ENCODE measurements around the gene ASB1.

Gene ASB1

DNA sequence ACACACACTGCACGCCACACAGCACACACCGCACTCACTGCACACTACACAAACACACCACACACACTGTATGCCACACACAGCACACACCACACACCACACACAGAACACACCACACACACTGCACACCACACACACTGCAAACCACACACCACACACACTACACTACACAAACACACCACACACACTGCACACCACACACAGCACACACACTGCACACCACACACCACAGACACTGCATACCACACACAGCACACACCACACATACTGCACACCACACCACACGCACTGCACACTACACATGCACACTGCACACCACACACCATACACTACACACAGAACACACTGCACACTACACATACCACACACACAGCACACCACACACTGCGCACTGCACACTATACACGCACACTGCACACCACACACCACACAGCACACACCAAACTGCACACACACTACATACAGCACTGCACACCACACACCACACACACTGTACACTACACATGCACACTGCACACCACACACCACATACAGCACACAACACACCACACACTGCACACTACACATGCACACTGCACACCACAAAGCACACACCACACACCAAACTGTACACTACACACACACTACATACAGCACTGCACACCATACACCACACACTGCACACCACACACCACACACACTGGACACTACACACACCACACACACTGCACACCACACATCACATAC lies 59.6 kb downstream of the ASB1 start:
- H3K27ac ChIP-seq = no peak overlapping the region
- TF ChIP-seq, protein P1, sequence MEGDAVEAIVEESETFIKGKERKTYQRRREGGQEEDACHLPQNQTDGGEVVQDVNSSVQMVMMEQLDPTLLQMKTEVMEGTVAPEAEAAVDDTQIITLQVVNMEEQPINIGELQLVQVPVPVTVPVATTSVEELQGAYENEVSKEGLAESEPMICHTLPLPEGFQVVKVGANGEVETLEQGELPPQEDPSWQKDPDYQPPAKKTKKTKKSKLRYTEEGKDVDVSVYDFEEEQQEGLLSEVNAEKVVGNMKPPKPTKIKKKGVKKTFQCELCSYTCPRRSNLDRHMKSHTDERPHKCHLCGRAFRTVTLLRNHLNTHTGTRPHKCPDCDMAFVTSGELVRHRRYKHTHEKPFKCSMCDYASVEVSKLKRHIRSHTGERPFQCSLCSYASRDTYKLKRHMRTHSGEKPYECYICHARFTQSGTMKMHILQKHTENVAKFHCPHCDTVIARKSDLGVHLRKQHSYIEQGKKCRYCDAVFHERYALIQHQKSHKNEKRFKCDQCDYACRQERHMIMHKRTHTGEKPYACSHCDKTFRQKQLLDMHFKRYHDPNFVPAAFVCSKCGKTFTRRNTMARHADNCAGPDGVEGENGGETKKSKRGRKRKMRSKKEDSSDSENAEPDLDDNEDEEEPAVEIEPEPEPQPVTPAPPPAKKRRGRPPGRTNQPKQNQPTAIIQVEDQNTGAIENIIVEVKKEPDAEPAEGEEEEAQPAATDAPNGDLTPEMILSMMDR (IDR thresholded peaks at IDR 0.05) = no peak
- no peak for TF ChIP-seq ZFX (IDR thresholded peaks at IDR 0.05; ENCODE audit: borderline replicate concordance)

DNA sequence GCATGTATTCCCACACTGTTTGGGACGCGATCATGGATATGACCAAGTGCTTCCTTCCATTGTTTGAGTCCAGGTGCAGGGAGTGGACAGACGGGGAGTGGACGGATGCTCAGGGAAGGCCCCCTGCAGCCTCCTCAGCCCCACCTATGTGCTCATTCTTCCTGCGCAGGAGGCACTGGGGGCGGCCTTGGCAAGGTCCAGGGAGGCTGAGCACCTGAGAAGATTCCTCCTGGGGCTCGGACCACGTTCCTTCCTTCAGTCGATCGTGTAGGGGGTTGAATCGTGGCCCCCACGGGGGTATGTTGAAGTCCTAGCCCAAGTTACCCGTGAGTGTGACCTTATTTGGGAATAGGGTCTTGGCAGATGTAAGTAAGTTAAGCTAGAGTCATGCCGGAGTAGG lies 60.4 kb downstream of the ASB1 start:
- TF ChIP-seq, protein P1 (IDR thresholded peaks at IDR 0.05) = no peak
- TF ChIP-seq ZFX (IDR thresholded peaks at IDR 0.05; ENCODE audit: borderline replicate concordance) = no peak
- H3K27ac ChIP-seq = no peak overlapping the region

DNA sequence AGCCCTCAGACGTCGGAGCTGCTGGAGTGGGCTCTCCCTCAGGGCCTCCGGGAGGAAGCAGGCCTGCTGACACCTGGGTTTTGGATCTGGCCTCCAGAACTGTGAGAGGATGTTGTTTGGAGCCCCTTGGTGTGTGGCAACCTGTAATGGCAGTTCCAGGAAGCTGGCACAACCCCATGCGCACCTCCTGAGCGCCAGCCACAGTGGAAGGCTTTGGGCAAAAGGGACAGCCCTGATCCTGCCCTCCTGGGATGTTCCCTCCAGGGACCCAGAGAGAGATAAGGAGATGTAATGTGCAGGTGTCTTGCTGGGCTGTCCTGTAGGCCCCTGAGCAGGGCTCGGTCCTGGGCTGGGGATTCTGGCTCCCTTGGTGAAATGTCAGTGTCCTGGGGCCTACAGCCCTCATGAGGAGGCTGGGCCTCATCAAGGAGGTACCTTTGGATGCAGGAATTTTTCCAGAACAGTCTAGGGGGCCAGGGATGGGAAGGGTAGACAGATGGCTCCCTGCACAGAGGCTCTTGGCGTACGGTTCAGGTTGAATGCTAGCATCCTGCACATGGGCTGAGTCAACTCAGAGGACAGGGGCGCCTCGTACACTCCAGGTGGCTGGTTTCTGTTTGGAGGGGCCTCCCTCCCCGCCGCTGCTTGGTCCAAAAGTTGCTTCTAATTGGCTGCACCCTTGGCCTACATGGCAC lies 61.1 kb downstream of the ASB1 start:
- H3K27ac ChIP-seq = no peak overlapping the region

DNA sequence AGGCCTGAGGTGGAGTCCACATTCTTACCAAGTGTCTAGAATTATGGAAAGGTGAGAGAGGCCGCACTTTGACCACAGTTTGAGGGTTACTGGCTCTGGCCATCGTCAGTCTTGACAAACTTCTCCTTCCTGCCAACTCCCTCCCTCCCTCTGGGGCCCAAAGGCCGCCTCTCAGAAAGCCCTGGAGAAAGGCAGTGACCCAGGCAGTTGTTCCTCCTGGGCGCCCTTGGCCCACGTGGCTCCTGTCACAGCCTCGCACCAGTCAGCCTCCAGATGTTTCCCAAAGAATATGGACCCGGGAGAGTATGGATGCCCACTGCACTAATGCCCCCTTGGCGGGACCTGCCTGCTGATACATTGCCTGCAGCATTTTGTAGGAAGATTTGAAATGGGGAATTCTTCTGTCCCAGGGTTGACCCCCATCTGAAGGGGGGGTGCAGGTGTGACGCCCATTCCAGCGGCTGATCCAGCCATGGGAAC lies 61.7 kb downstream of the ASB1 start:
- no peak overlapping the region for H3K27ac ChIP-seq
- TF ChIP-seq ZFX (IDR thresholded peaks at IDR 0.05; ENCODE audit: borderline replicate concordance) = no peak
- TF ChIP-seq, protein P1 (IDR thresholded peaks at IDR 0.05) = no peak

More for the DNA sequence above, 61.1 kb downstream of the ASB1 start:
- TF ChIP-seq ZFX (IDR thresholded peaks at IDR 0.05; ENCODE audit: borderline replicate concordance) = no peak
- TF ChIP-seq, protein P1 (IDR thresholded peaks at IDR 0.05) = no peak

DNA sequence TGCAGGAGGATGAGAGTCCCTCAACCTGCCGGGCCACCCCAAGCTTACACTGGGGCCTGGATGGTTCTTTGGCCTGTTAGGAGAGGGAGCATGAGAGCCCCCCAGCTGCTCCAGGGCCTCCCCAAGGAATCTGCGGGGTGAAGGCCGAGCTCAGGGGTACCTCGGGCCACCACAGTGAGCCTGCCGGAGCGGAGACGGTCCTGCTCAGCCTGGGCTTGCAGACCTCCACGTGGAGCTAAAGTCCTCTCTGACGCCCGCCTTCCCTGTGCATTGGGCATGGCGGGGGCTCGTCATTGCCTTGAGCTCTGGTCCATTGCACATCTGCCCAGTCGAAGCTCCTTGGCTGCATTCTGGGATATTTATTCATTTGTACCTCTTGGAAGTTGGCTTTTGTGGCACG lies 62.7 kb downstream of the ASB1 start:
- no peak for TF ChIP-seq ZFX (IDR thresholded peaks at IDR 0.05; ENCODE audit: borderline replicate concordance)
- TF ChIP-seq, protein P1 (IDR thresholded peaks at IDR 0.05) = no peak
- no peak overlapping the region for H3K27ac ChIP-seq

DNA sequence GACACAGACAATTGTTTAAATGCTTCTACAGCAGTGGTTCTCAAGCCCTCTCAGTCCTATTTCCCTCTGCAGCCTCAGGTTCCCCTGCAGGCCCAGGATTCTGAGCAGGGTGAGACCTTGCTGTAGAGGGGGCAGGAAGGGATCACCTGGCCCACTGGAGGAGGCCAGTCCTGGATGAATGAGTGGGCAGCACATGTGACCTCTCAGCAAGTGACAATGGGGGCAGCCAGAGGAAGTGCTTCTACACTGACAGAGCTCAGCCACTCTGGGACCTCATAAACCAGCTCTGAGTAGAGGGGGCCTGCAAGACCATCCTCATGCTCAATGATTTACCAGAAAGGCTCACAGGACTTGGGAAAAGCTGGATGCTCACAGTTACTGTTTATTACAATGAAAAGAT lies 63.2 kb downstream of the ASB1 start:
- no peak overlapping the region for H3K27ac ChIP-seq
- TF ChIP-seq ZFX (IDR thresholded peaks at IDR 0.05; ENCODE audit: borderline replicate concordance) = no peak
- TF ChIP-seq, protein P1 (IDR thresholded peaks at IDR 0.05) = no peak

DNA sequence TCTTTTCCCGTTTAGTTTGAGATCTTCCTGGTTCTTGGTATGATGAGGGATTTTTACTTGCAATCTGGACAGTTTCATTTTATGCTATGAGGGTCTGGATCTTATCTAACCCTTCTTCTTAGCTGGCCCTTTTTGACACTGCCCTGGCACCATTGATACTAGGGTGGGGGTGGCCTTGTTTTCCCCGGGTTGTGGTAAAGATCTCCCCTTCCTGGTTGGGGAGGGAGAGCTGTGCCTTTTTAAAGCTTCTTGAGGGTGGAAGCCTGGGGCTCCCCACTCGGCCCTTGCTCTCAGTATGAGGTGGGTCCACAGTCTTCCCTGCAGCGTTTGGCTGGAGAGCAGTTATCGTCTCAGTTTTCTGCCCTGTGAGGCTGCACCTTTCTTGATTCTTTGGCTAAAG lies 66.1 kb downstream of the ASB1 start:
- no peak for TF ChIP-seq ZFX (IDR thresholded peaks at IDR 0.05; ENCODE audit: borderline replicate concordance)
- TF ChIP-seq, protein P1 (IDR thresholded peaks at IDR 0.05) = no peak
- no peak overlapping the region for H3K27ac ChIP-seq
